GM18861 (cell line): ENCODE results near the gene BLOC1S4.

Experiments used
- ATAC-seq: cut with Tn5 transposase; IDR thresholded peaks from one replicate; pipeline ENCODE4 v1.9.1; 2021; ENCODE audit not compliant: unreplicated experiment

Gene BLOC1S4

GRCh38 chr4:6761649-6762615 is 46.0 kb downstream of the BLOC1S4 start:
- no peak for ATAC-seq

GRCh38 chr4:6763330-6763851 is 47.4 kb downstream of the BLOC1S4 start:
- ATAC-seq = no peak

- no peak for ATAC-seq
Measured at GRCh38 chr4:6764976-6765620, 49.1 kb downstream of the BLOC1S4 start.

GRCh38 chr4:6765703-6766102 is 49.7 kb downstream of the BLOC1S4 start:
- no peak for ATAC-seq
